HEK293 (cell line): ENCODE results near the gene PRG2.

Experiments used
- SP2 ChIP-seq: fragments of 450-650 bp; formaldehyde crosslinking; IDR thresholded peaks from 2 replicates; pipeline ENCODE4 v1.5.1; 2016; ENCODE audit warnings: missing biosample characterization, missing genetic modification characterization
- YY1 ChIP-seq: fragments of 450-650 bp; formaldehyde crosslinking; IDR thresholded peaks from 2 replicates; pipeline ENCODE4 v1.5.1; 2018; ENCODE audit warnings: missing biosample characterization, missing genetic modification characterization
- ZBTB7A ChIP-seq: fragments of 450-650 bp; formaldehyde crosslinking; IDR thresholded peaks from 2 replicates; pipeline ENCODE4 v1.5.1; 2016; ENCODE audit warnings: low read depth, missing biosample characterization, missing genetic modification characterization
- ZNF2 ChIP-seq: fragments of 450-650 bp; formaldehyde crosslinking; IDR thresholded peaks from 2 replicates; pipeline ENCODE4 v1.5.1; 2016; ENCODE audit warnings: missing biosample characterization, missing genetic modification characterization
- ZNF24 ChIP-seq: fragments of 450-650 bp; formaldehyde crosslinking; IDR thresholded peaks from 2 replicates; pipeline ENCODE4 v1.5.1; 2016; ENCODE audit warnings: missing biosample characterization, missing genetic modification characterization
- TF ChIP-seq, protein P1 (sequence below): fragments of 450-650 bp; formaldehyde crosslinking; IDR thresholded peaks from 2 replicates; pipeline ENCODE4 v1.5.1; 2016; ENCODE audit warnings: missing biosample characterization, missing genetic modification characterization

DNA sequence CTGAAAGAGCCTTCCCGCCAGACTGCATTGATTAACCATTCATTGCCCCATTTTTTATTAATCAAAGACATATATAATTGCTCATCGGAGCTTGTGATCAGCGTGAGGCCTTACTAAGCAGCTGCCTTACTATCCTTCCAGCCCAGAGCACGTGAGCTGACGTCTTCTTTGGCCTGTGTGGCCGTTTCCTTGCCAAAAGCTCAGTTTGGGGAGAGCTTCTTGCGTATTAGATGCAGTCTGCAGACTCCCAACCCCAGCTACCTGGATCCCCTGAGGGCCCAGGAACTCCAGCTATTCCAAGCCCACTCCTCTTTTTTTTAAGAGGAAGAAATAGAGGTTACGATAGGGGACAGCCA, 37.3 kb upstream of the PRG2 start:
- TF ChIP-seq, protein P1, sequence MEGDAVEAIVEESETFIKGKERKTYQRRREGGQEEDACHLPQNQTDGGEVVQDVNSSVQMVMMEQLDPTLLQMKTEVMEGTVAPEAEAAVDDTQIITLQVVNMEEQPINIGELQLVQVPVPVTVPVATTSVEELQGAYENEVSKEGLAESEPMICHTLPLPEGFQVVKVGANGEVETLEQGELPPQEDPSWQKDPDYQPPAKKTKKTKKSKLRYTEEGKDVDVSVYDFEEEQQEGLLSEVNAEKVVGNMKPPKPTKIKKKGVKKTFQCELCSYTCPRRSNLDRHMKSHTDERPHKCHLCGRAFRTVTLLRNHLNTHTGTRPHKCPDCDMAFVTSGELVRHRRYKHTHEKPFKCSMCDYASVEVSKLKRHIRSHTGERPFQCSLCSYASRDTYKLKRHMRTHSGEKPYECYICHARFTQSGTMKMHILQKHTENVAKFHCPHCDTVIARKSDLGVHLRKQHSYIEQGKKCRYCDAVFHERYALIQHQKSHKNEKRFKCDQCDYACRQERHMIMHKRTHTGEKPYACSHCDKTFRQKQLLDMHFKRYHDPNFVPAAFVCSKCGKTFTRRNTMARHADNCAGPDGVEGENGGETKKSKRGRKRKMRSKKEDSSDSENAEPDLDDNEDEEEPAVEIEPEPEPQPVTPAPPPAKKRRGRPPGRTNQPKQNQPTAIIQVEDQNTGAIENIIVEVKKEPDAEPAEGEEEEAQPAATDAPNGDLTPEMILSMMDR (tag by site-specific recombination): no peak
- TF ChIP-seq ZNF2 (tag by site-specific recombination): no peak
- TF ChIP-seq YY1: no peak
- TF ChIP-seq SP2 (tag by site-specific recombination): no peak
- TF ChIP-seq ZNF24: no peak
- TF ChIP-seq ZBTB7A: no peak
